Transverse colon (tissue), 4 donors: ENCODE measurements around the gene OPTC. TPM values are rescaled to one million over a fixed set of nuclear protein-coding genes. Genes with fewer than 3 reads are reported as not detected.

Experiments
- DNase-seq: peaks from one replicate; pipeline ENCODE4 v3.0.0-alpha.2; 2019
- H3K27ac ChIP-seq, 4 donors: fragments of 200-600 bp; sonication (generic); 2 replicates each; pipeline ENCODE4 v1.5.1; 2016 to 2018; ENCODE audit warnings: inconsistent platforms in 4 of 4
- H3K27me3 ChIP-seq: fragments of 200-600 bp; sonication (generic); 2 replicates; pipeline ENCODE4 v1.5.1; 2017; ENCODE audit warnings: inconsistent platforms
- H3K36me3 ChIP-seq, 4 donors: fragments of 200-600 bp; sonication (generic); 2 replicates each; pipeline ENCODE4 v1.5.1; 2017 to 2019; ENCODE audit warnings: inconsistent platforms in 4 of 4
- H3K4me1 ChIP-seq, 4 donors: fragments of 200-600 bp; sonication (generic); 2 replicates each; pipeline ENCODE4 v1.5.1; 2017 to 2020; ENCODE audit warnings: inconsistent platforms in 4 of 4
- H3K4me3 ChIP-seq, 4 donors: fragments of 200-600 bp; sonication (generic); 1 replicate in 1 of 4; 2 replicates in 3 of 4; pipeline versions ENCODE4 v1.5.1 to v1.6.1; 2017 to 2019; ENCODE audit warnings: inconsistent platforms in 4 of 4
- H3K9me3 ChIP-seq, 2 donors: fragments of 200-600 bp; sonication (generic); 2 replicates each; pipeline ENCODE4 v1.5.1; 2017 to 2019; ENCODE audit warnings: inconsistent platforms in 2 of 2
- CTCF ChIP-seq, 5 experiments: fragments of 200-600 bp in 3 of 5; fragments of 450-650 bp in 2 of 5; sonication (generic) in 3 of 5; IDR thresholded peaks; 1 replicate in 2 of 5; 2 replicates in 3 of 5; pipeline ENCODE4 v1.5.1; 2016 to 2017; ENCODE audit warnings: antibody characterized with exemption in 5 of 5, inconsistent platforms in 3 of 5, mild to moderate bottlenecking in 2 of 5, moderate library complexity in 1 of 5
- EP300 ChIP-seq: sonication (generic); formaldehyde crosslinking; IDR thresholded peaks from one replicate; pipeline ENCODE4 v1.6.1; 2017; ENCODE audit warnings: antibody characterized with exemption, low read depth
- POLR2A ChIP-seq: fragments of 450-650 bp; IDR thresholded peaks from one replicate; pipeline ENCODE4 v1.6.1; 2016; ENCODE audit warnings: antibody characterized with exemption, mild to moderate bottlenecking, moderate library complexity
- POLR2AphosphoS5 ChIP-seq, 3 donors: sonication (generic); formaldehyde crosslinking; IDR thresholded peaks; one replicate each; pipeline ENCODE4 v1.6.1; 2016; ENCODE audit warnings: antibody characterized with exemption in 3 of 3
- WGBS, 2 donors: methylation state at CpG; one replicate each; pipeline ENCODE4 v1.1.5; 2018; ENCODE audit warnings: low coverage in 1 of 2; 5-methylcytosine and 5-hydroxymethylcytosine counted together
- in situ Hi-C, 4 donors: fragments of 200-750 bp; cut with MboI; loops; one replicate each; pipeline versions ENCODE4 v1.15.0 to v1.15.1; 2017; ENCODE audit warnings: low sequenced_read_pairs in 3 of 4, low pct_ligation_motif_present in 1 of 4, low pct_unique_long_range_greater_than_20kb in 1 of 4
- intact Hi-C: fragments of 100-400 bp; cut with DNase I; formaldehyde crosslinking; loops from one replicate; pipeline ENCODE4 v1.15.1; 2023; ENCODE audit warnings: low total_unique reads
- total RNA-seq, 4 donors: library from RNA; depleted of rRNA; stranded (reverse); fragments of >200 nt; gene quantifications; one replicate each; pipeline ENCODE4 v1.1.0, GENCODE V29; 2016

The OPTC gene
- total RNA-seq, 4 donors from 2014 or later: not detected

GRCh38 chr1:203531063-203531462 lies 37.1 kb downstream of the OPTC start:
- no peaks in the 10 kb centered on the region for H3K27me3 ChIP-seq
- intact Hi-C loops (no loop called here), in situ Hi-C loops (no loop called here)
- no peak overlapping the region for H3K4me3 ChIP-seq
- H3K4me1 ChIP-seq: peaks cover 0 to 14% (median 8%) of the 10 kb centered on the region in 4 donors
- no peak for DNase-seq
- H3K9me3 ChIP-seq: no peaks in the 10 kb centered on the region
- 88 to 100% methylated on average over 1 to 3 of the region's 3 CpGs for WGBS, 2 donors
- no peaks in the 10 kb centered on the region for H3K36me3 ChIP-seq
- TF ChIP-seq POLR2A (no peak), POLR2AphosphoS5 (IDR thresholded peaks at IDR 0.05) (no peak), EP300 (no peak), CTCF (IDR thresholded peaks at IDR 0.05) (no peak)
- H3K27ac ChIP-seq: no peak overlapping the region

- TF ChIP-seq CTCF (IDR thresholded peaks at IDR 0.05) (no peak), POLR2A (no peak), EP300 (no peak), POLR2AphosphoS5 (IDR thresholded peaks at IDR 0.05) (no peak)
- Histone ChIP-seq H3K36me3 (no peaks in the 10 kb centered on the region), H3K9me3 (no peaks in the 10 kb centered on the region), H3K27ac (peak overlapping the region; percentile 53 to 86 (median 77)), H3K4me3 (no peak overlapping the region), H3K27me3 (no peaks in the 10 kb centered on the region), H3K4me1 (peaks cover 0 to 9% (median 6%) of the 10 kb centered on the region in 4 donors)
- DNase-seq: no peak
- intact Hi-C loops (no loop called here), in situ Hi-C loops (no loop called here)
Measured at GRCh38 chr1:203534012-203534411, 40.1 kb downstream of the OPTC start.

- in situ Hi-C loops: no loop called here
- H3K36me3 ChIP-seq: no peaks in the 10 kb centered on the region
- H3K4me3 ChIP-seq: no peak overlapping the region
- H3K27me3 ChIP-seq: no peaks in the 10 kb centered on the region
- intact Hi-C loops: no loop called here
- DNase-seq: peak; percentile 66
- 33 to 65% methylated on average over 1 to 3 of the region's 3 CpGs for WGBS, 2 donors
- no peaks in the 10 kb centered on the region for H3K9me3 ChIP-seq
- TF ChIP-seq POLR2A (no peak), EP300 (peak; percentile 84), CTCF (IDR thresholded peaks at IDR 0.05) (no peak), POLR2AphosphoS5 (IDR thresholded peaks at IDR 0.05) (peak; percentile 81 to 96 (median 92))
- peaks cover 0 to 9% (median 6%) of the 10 kb centered on the region in 4 donors for H3K4me1 ChIP-seq
- H3K27ac ChIP-seq: peak overlapping the region; percentile 58 to 86 (median 77)
Measured at GRCh38 chr1:203534526-203534925, 40.6 kb downstream of the OPTC start.

GRCh38 chr1:203536575-203536974 lies 42.6 kb downstream of the OPTC start:
- no peaks in the 10 kb centered on the region for H3K9me3 ChIP-seq
- intact Hi-C loops: no loop called here
- H3K4me1 ChIP-seq: peaks cover 0 to 9% (median 4%) of the 10 kb centered on the region in 4 donors
- no peak for DNase-seq
- no peaks in the 10 kb centered on the region for H3K36me3 ChIP-seq
- in situ Hi-C loops: no loop called here
- no peaks in the 10 kb centered on the region for H3K27me3 ChIP-seq
- peak overlapping the region; percentile 4 to 86 (median 77) for H3K27ac ChIP-seq
- H3K4me3 ChIP-seq: no peak overlapping the region
- no peak for TF ChIP-seq CTCF (IDR thresholded peaks at IDR 0.05)
- TF ChIP-seq POLR2A: no peak
- no peak for TF ChIP-seq POLR2AphosphoS5 (IDR thresholded peaks at IDR 0.05)
- WGBS, 2 donors: 63 to 77% methylated on average over 1 to 2 of the region's 2 CpGs
